Activated T-helper 2 cell treated with anti-CD3 and anti-CD28 coated beads, Interferon-gamma antibody, Interleukin-2, Interleukin-4, amounts not matched to agents 10 μg/mL and 5 μg/mL and 100 μg/mL, durations not matched to agents 14 hours and 24 hours and 36 hours (primary cell): ENCODE data around the gene PHF3. TPM values are rescaled to one million over a fixed set of nuclear protein-coding genes. Genes with fewer than 3 reads are reported as not detected.

ENCODE experiments used
- DNase-seq: peaks from one replicate; pipeline ENCODE4 v3.0.0; 2021; ENCODE audit warnings: low spot score
- H3K27ac Mint-ChIP-seq: one replicate; pipeline ENCODE4 v1.8.0; 2021; ENCODE audit warnings: mixed read lengths
- H3K27me3 Mint-ChIP-seq: one replicate; pipeline ENCODE4 v1.8.0; 2021; ENCODE audit warnings: low read depth, mixed read lengths
- H3K36me3 Mint-ChIP-seq: one replicate; pipeline ENCODE4 v1.8.0; 2021; ENCODE audit warnings: low read depth, mixed read lengths
- H3K4me1 Mint-ChIP-seq: one replicate; pipeline ENCODE4 v1.8.0; 2021; ENCODE audit warnings: low read depth, mixed read lengths
- H3K4me3 Mint-ChIP-seq: one replicate; pipeline ENCODE4 v1.8.0; 2021; ENCODE audit warnings: low read depth, mild to moderate bottlenecking, moderate library complexity, mixed read lengths
- H3K9me3 Mint-ChIP-seq: one replicate; pipeline ENCODE4 v1.8.0; 2021; ENCODE audit warnings: mixed read lengths
- intact Hi-C: fragments of 100-400 bp; cut with micrococcal nuclease; formaldehyde crosslinking; loops from one replicate; pipeline ENCODE4 v1.15.1; 2023
- total RNA-seq: library from RNA; stranded (reverse); gene quantifications from 2 replicates; pipeline ENCODE4 v1.2.3, GENCODE V29; 2022

The PHF3 gene
- total RNA-seq, 1 donor from 2014 or later, result 44.6 TPM

DNA sequence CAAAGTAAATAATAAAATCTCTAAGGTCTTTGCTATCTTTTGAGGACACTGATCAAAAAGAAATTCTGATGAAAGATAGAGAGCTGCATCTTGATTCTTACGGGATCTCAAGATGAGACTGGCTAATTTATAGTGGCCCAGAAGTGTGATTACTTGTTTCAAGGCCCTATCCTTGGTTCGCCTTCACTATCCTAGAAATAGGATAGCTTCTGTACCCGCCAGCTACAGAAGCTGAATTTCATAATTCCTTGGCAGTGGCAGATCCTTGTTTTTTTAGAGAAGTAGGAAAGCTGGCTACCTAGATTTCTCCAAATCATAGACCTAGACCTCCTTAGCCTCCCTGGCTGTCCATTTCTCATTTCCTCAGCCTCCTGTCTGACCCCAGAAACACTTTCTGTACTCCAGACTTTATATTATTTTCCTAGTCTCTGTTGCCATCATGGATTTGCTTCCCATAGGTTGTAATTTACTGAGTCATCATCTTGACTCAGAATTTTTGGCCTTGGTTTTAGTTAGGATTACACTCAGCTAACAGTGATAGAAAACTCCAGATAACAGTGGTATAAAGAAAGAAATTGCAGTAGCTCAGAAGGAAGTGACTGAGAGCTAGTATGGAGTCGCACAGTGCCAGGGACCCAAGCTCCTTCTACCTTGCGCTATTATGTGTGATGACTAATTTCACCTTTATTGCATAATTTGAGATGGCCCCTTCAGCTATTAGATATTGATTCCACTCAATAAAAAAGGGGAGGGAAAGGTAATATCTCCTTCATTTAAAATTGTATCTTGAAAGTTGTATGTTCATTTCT, 27.7 kb downstream of the PHF3 start:
- Mint-ChIP-seq H3K9me3 (no peaks in the 10 kb centered on the region), H3K27me3 (no peaks in the 10 kb centered on the region), H3K27ac (no peak overlapping the region), H3K4me1 (peaks cover 11% of the 10 kb centered on the region), H3K4me3 (no peak overlapping the region), H3K36me3 (peaks cover 2% of the 10 kb centered on the region)
- intact Hi-C loops, result no loop called here
- no peak for DNase-seq

DNA sequence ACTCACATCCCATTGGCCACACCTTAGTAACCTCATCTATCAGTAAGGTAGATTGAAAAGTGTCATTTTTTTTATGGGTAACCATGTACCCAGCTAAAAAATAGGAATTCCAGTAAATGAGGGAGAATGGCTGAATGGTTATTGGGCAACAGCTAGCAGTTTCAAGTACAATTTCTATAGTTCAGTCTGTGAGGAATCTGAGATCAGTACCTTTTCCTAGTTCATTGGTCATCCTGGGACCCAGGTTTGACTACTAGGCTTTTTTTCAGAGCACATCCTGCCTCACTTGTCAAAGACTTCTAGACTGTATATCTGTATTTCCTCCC, 28.3 kb downstream of the PHF3 start:
- peaks cover 11% of the 10 kb centered on the region for H3K4me1 Mint-ChIP-seq
- no peaks in the 10 kb centered on the region for H3K9me3 Mint-ChIP-seq
- H3K4me3 Mint-ChIP-seq, result no peak overlapping the region
- H3K27ac Mint-ChIP-seq, result no peak overlapping the region
- no peaks in the 10 kb centered on the region for H3K27me3 Mint-ChIP-seq
- DNase-seq, result no peak
- intact Hi-C loops, result no loop called here
- H3K36me3 Mint-ChIP-seq, result peaks cover 2% of the 10 kb centered on the region

DNA sequence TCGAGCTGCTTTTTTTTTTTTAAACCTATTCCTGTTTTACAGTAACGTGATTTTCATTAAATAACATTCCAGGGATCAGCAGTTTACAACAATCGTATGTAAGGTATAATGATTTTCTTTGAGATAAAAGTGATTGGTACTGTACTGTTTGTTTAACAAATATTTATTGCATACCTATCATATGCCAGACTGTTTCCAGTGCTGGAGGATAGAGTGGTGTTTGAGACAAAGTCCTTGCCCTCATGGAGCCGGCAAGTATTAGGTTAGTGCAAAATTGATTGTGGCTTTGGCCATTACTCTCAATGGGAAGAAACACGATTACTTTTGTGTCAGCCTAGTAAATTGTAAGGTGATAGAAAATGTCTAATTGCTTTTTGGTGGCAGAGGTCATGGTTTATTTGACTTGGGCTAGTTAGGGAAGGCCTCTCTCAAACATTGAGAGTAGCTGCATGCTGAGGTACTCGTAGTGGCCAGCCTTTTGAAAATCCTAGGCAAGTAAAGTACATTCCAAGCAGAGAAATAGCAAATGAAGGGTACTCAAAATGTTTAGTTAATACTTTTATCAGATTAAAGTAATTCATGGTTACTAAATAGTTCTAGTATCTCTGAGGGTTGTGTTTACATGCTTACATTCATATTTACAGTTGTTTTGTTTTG, 35.6 kb downstream of the PHF3 start:
- H3K27me3 Mint-ChIP-seq, result no peaks in the 10 kb centered on the region
- no peak for DNase-seq
- no peak overlapping the region for H3K27ac Mint-ChIP-seq
- H3K9me3 Mint-ChIP-seq, result no peaks in the 10 kb centered on the region
- peaks cover 13% of the 10 kb centered on the region for H3K36me3 Mint-ChIP-seq
- intact Hi-C loops, result no loop called here
- H3K4me1 Mint-ChIP-seq, result peaks cover 3% of the 10 kb centered on the region
- H3K4me3 Mint-ChIP-seq, result no peak overlapping the region

DNA sequence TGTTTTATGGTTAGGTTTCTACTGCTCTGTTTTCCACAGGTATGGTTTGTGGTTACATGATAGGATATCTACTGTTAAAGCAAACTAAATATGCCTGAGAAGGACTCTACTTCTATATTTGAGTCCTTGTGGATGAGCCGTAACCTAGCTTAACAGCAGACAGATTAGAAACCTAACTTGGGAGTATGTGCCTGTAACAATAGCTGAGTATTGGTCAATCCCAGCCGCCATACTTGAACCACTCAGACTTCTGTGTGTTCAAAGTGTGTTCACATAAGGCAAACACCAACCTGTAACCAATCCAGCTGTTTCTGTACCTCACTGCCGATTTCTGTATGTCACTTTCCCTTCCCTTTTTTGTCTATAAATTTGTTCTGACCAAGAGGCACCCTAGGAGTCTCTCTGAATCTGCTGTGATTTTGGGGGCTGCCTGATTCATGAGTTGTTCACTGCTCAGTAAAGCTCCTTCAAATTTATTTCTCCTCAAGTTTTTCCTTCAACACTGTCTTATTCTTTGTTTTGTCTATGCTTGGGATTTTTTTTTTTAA, 37.1 kb downstream of the PHF3 start:
- Mint-ChIP-seq H3K9me3 (no peaks in the 10 kb centered on the region), H3K27ac (no peak overlapping the region), H3K36me3 (peaks cover 13% of the 10 kb centered on the region), H3K4me1 (peaks cover 3% of the 10 kb centered on the region), H3K27me3 (no peaks in the 10 kb centered on the region), H3K4me3 (no peak overlapping the region)
- intact Hi-C loops, result no loop called here
- DNase-seq, result no peak

DNA sequence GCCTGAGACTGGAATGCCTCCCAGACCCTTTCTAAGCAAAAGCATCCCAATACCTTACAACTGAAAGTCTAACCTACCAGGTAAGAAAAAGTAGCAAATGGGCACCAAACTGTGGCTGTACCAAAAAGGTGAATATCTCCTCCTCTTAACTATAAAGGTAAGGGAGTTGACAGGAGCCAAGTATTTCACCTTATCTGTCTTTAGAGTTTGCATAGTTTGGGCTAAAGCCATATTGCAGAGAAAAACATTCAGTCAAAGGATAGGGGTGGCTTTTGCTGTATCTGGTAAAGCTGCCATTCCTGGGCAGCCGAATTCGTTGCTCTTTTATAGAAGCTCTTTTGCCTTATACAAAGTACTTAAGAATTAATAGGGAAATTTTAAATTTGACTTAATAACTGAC, 38.1 kb downstream of the PHF3 start:
- no peak overlapping the region for H3K27ac Mint-ChIP-seq
- H3K27me3 Mint-ChIP-seq, result no peaks in the 10 kb centered on the region
- H3K9me3 Mint-ChIP-seq, result no peaks in the 10 kb centered on the region
- H3K36me3 Mint-ChIP-seq, result peaks cover 13% of the 10 kb centered on the region
- H3K4me3 Mint-ChIP-seq, result no peak overlapping the region
- intact Hi-C loops, result no loop called here
- no peak for DNase-seq
- peaks cover 3% of the 10 kb centered on the region for H3K4me1 Mint-ChIP-seq

DNA sequence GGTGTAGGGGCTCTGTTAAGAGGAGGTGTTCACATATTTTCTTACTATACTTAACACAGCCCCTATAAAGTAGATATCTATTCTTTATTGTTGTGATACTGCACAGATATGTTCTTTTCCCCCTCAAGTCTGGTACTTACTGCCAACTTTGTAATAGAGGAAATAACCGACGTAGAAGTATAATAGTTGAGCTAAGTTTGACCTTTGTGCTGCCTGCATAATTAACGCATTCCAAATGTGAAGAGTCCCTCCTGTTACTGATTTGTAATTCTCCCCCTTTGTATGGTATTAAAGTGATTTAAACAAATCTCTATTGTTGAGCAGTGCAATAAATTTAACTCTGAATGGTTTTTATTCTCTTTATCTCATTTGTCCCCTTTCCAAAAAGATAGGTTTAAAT, 39.0 kb downstream of the PHF3 start:
- DNase-seq, result no peak
- Mint-ChIP-seq H3K27me3 (no peaks in the 10 kb centered on the region), H3K4me3 (no peak overlapping the region), H3K36me3 (peaks cover 18% of the 10 kb centered on the region), H3K9me3 (no peaks in the 10 kb centered on the region), H3K4me1 (peaks cover 3% of the 10 kb centered on the region), H3K27ac (no peak overlapping the region)
- intact Hi-C loops, result no loop called here

DNA sequence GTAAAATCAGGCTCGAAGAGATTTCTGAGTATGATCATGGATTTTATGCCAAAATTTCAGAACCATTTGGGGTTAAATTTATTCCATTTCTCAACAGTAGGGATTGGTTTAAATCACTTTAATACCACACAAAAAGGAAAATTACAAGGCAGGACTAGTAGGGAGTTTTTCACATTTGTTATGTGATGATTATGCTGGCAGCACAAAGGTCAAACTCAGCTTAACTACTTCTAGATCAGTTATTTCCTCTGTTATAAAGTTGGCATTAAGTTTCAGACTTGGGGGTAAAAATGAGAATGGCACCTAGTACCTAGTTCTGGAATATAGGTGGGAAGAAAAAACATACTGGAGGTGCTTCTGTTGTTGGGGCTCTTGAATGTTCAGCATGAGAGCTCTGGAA, 39.5 kb downstream of the PHF3 start:
- Mint-ChIP-seq H3K4me3 (no peak overlapping the region), H3K4me1 (peaks cover 5% of the 10 kb centered on the region), H3K27me3 (no peaks in the 10 kb centered on the region), H3K9me3 (no peaks in the 10 kb centered on the region), H3K27ac (no peak overlapping the region), H3K36me3 (peaks cover 22% of the 10 kb centered on the region)
- DNase-seq, result no peak
- intact Hi-C loops, result no loop called here

DNA sequence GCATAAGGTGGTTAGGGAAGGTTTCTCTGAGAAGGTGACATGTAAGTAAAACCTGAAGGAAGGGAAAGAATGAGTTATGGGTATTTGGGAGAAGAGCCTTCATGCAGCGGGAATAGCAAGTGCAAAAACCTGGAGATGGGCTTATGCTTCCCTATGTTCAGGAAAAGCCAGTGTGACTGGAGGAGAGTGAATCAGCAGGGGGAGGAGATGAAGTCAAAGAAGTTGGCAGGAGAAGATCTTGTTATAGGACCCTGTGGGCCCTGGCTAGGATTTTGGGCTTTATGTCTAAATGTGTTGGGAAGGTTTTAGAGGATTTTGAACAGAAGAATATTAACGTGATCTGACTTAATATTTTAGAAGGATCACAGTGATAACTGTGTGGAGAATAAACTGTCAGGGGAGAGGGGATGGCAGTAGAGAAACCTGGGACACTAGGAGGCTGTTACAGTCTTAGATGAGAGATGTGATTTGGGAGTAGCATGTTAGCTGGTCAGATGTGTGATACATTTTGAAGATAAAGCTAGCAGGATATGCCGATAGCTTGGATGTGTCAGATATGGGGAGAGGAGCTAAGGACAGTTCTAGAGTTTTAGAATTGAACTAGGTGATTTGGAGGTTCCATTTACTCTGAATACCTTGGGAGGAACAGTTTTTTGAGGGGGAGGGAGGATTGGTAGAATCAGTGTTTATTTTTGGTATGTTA, 41.0 kb downstream of the PHF3 start:
- no peaks in the 10 kb centered on the region for H3K27me3 Mint-ChIP-seq
- no peak overlapping the region for H3K27ac Mint-ChIP-seq
- H3K4me3 Mint-ChIP-seq, result no peak overlapping the region
- H3K36me3 Mint-ChIP-seq, result peaks cover 29% of the 10 kb centered on the region
- peaks cover 3% of the 10 kb centered on the region for H3K4me1 Mint-ChIP-seq
- no peak for DNase-seq
- intact Hi-C loops, result no loop called here
- H3K9me3 Mint-ChIP-seq, result no peaks in the 10 kb centered on the region

DNA sequence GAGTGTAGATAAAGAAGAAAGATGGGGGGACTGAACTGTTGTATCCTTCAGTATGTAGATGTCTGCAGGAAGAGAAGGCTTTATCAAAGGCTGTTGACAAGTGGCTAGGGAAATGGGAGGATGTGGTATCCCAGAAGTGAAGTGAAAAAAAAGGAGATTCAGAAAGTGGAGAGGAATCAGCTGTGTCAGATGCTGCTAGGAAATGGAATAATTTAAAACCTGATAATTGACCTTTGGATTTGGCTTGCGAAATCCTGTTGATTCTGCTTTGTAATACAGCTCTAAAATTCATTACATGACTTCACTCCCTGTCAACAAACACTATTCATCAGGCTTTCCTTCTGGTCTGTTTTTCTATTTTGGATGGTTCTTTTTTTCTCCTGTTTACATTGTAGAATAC, 41.7 kb downstream of the PHF3 start:
- H3K27me3 Mint-ChIP-seq, result no peaks in the 10 kb centered on the region
- peaks cover 30% of the 10 kb centered on the region for H3K36me3 Mint-ChIP-seq
- no peaks in the 10 kb centered on the region for H3K9me3 Mint-ChIP-seq
- DNase-seq, result no peak
- H3K27ac Mint-ChIP-seq, result no peak overlapping the region
- no peak overlapping the region for H3K4me3 Mint-ChIP-seq
- H3K4me1 Mint-ChIP-seq, result peaks cover 3% of the 10 kb centered on the region
- intact Hi-C loops, result no loop called here

DNA sequence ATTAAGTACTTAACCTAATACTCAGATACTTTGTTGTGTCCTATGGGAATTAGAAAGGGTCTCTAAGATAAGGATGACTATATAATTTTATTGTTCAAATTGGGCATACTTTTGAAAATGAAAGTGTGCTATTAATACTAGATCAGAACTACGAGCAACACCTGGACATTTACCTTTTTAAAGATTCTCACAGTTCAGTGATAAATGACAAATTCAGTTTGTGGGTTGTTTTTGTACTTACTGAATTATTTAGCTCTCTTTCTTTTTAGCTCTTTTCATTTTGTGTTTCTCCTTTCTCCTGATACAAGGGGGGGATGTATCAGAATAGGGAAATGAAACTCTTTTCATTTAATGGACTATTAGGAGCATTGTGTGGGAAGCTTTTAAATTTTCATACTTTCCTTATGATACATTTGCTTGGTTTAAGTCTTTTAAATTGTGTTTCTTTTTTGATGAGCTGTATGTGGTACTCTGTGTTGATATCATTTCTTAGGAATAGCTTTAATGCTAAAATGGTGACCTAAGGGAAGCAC, 47.5 kb downstream of the PHF3 start:
- Mint-ChIP-seq H3K36me3 (peaks cover 57% of the 10 kb centered on the region), H3K4me1 (peaks cover 22% of the 10 kb centered on the region), H3K4me3 (no peak overlapping the region), H3K9me3 (no peaks in the 10 kb centered on the region), H3K27me3 (no peaks in the 10 kb centered on the region), H3K27ac (no peak overlapping the region)
- intact Hi-C loops, result no loop called here
- DNase-seq, result no peak

DNA sequence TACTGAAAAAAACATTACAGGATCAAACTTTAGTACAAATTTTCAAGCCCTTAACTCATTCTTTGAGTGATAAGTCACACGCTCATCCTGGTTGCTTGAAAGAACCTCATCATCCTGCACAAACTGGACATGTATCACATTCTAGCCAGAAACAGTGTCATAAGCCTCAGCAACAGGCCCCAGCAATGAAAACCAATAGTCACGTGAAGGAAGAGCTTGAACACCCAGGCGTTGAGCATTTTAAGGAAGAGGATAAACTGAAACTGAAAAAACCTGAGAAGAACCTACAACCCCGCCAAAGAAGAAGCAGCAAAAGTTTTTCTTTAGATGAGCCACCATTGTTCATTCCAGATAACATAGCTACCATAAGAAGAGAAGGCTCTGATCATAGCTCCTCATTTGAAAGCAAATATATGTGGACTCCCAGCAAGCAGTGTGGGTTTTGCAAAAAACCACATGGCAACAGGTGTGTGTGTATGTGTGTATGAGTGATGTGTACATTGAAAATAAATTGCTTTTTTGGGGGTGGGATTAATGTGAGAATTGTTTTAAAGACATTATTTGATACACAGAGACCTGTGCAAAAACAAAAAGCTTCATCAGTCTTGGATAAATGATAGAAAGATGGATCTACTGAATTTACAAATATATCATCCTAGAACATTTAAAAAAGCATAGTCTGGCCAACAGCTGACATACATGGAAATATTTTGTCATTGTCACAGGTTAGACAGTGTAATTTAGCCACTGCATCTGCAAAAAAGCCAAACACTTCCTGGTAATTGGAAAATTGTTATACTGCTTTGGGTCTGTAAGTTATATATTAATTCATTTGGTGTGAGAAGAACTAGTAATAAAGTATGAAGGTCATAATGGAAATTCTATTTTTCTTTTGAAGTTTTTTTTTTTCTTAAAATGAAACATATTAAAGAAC, 50.1 kb downstream of the PHF3 start:
- H3K4me1 Mint-ChIP-seq, result peaks cover 24% of the 10 kb centered on the region
- H3K27ac Mint-ChIP-seq, result peak overlapping the region; percentile 47
- no peaks in the 10 kb centered on the region for H3K9me3 Mint-ChIP-seq
- peaks cover 47% of the 10 kb centered on the region for H3K36me3 Mint-ChIP-seq
- intact Hi-C loops, result loop anchor here (5.0 kb wide), 1 partner anchor 48 kb away; the partner anchor contains the start of gene PHF3
- DNase-seq, result no peak
- no peaks in the 10 kb centered on the region for H3K27me3 Mint-ChIP-seq
- no peak overlapping the region for H3K4me3 Mint-ChIP-seq

DNA sequence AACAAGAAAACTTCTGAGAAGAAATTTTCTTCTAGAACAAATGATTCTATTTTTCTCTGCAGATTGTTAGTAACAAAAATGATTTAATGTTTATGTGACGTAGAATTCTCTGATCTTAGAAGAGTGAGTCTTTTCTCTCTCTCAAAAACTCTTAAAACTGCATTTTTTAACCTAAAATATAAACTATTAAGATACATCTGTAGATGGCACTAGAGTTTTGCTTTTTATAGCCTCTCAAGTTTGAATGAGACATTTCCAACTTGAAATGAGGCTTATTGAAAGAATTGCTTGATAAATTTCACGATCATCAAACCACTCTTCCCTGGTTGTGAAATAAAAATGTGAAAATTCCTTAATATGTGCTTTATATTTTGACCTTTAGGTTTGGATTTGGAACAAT, 53.8 kb downstream of the PHF3 start:
- DNase-seq, result no peak
- H3K4me1 Mint-ChIP-seq, result peaks cover 18% of the 10 kb centered on the region
- H3K9me3 Mint-ChIP-seq, result no peaks in the 10 kb centered on the region
- H3K4me3 Mint-ChIP-seq, result no peak overlapping the region
- intact Hi-C loops, result loop anchor here (5.0 kb wide), 1 partner anchor 52 kb away; the partner anchor contains the start of gene PHF3
- no peak overlapping the region for H3K27ac Mint-ChIP-seq
- peaks cover 35% of the 10 kb centered on the region for H3K36me3 Mint-ChIP-seq
- H3K27me3 Mint-ChIP-seq, result no peaks in the 10 kb centered on the region
